AG04449 (cell line): ENCODE data around the gene CAPNS1.

Experiments used
- CTCF ChIA-PET: fragments of 350-600 bp; formaldehyde crosslinking; extraction: SDS; loops from one replicate; lab custom pipeline; 2021; ENCODE audit warnings: antibody characterized with exemption; lab: Yijun Ruan, JAX
- POLR2A ChIA-PET: fragments of 400-600, 350-600 bp; formaldehyde crosslinking; extraction: SDS; loops from one replicate; lab custom pipeline; 2020; ENCODE audit warnings: antibody characterized with exemption, inconsistent platforms; lab: Yijun Ruan, JAX
- DNase-seq: peaks from one replicate; pipeline ENCODE4 v3.0.0-alpha.2; 2010; ENCODE audit warnings: low read depth, low spot score
- H3K4me3 ChIP-seq: 2 replicates; pipeline ENCODE4 v1.5.1; 2011; ENCODE audit warnings: low read depth, mild to moderate bottlenecking, control low read depth, low read length
- CTCF ChIP-seq: IDR thresholded peaks from one replicate; pipeline ENCODE4 v1.5.1; 2011; ENCODE audit warnings: mild to moderate bottlenecking, moderate library complexity, low read length, control low read depth, inconsistent platforms; ENCODE audit not compliant: insufficient read depth; ENCODE audit errors: missing control alignments

CAPNS1 gene

GRCh38 chr19:36136964-36137686, 2.7 kb upstream of the CAPNS1 start:
- no peak overlapping the region for H3K4me3 ChIP-seq
- ChIA-PET POLR2A (interaction anchor here (0.6 to 1.5 kb wide), 3 partner anchors 9 to 107 kb away, joined by 3 to 8 read pairs (median 3); partner anchors contain the start of genes POLR2I and TBCB), CTCF (interaction anchor here (0.6 to 4.2 kb wide), 4 partner anchors 9 to 33 kb away, joined by 3 to 26 read pairs (median 3); no protein-coding TSS in a partner anchor)
- no peak for TF ChIP-seq CTCF
- DNase-seq = no peak

GRCh38 chr19:36139120-36139472, 770 bp upstream of the CAPNS1 start:
- CTCF ChIA-PET = interaction anchor here (1.2 to 4.2 kb wide), 2 partner anchors 11 to 31 kb away, joined by 4 to 26 read pairs; no protein-coding TSS in a partner anchor
- H3K4me3 ChIP-seq = peak overlapping the region; percentile 96
- DNase-seq = no peak
- POLR2A ChIA-PET = interaction anchor here (0.6 to 2.0 kb wide), 6 partner anchors 10 to 26 kb away, joined by 3 to 19 read pairs (median 3); no protein-coding TSS in a partner anchor
- TF ChIP-seq CTCF = no peak

- CTCF ChIA-PET = interaction anchor here (0.6 kb wide), 1 partner anchor 13 kb away, joined by 3 read pairs; no protein-coding TSS in a partner anchor
- DNase-seq = no peak
- no peak for TF ChIP-seq CTCF
- H3K4me3 ChIP-seq = peak overlapping the region; percentile 96
- POLR2A ChIA-PET = interaction anchor here (1.0 to 2.0 kb wide), 2 partner anchors 12 to 25 kb away, joined by 3 to 19 read pairs; no protein-coding TSS in a partner anchor
These were observed 605 bp downstream of the CAPNS1 start for GRCh38 chr19:36140304-36141038.

- TF ChIP-seq CTCF = no peak
- CTCF ChIA-PET = no interaction called here
- H3K4me3 ChIP-seq = peak overlapping the region; percentile 96
- no peak for DNase-seq
- POLR2A ChIA-PET = interaction anchor here (2.0 kb wide), 1 partner anchor 13 kb away, joined by 19 read pairs; no protein-coding TSS in a partner anchor
These were observed 1.4 kb downstream of the CAPNS1 start for GRCh38 chr19:36141039-36141927.

GRCh38 chr19:36142046-36142445, 2.2 kb downstream of the CAPNS1 start:
- DNase-seq = no peak
- ChIA-PET POLR2A (no interaction called here), CTCF (no interaction called here)
- H3K4me3 ChIP-seq = no peak overlapping the region
- TF ChIP-seq CTCF = no peak
